Mucosa of gallbladder (tissue), 1 donor: ENCODE data around the gene PRSS38. TPM values are rescaled to one million over a fixed set of nuclear protein-coding genes. Genes with fewer than 3 reads are reported as not detected.

ENCODE experiments used
- DNase-seq: peaks from one replicate; pipeline ENCODE4 v3.0.0-alpha.2; 2020; ENCODE audit warnings: low spot score
- total RNA-seq: library from RNA; stranded (reverse); gene quantifications from one replicate; pipeline ENCODE4 v1.2.1, GENCODE V29; 2021
- donor health status: DM: no; HTN: no; CAD: no.

PRSS38 gene
- total RNA-seq, 1 donor from 2014 or later = not detected

- no peak for DNase-seq
These were observed 69.7 kb downstream of the PRSS38 start for GRCh38 chr1:227885135-227885647.

DNA sequence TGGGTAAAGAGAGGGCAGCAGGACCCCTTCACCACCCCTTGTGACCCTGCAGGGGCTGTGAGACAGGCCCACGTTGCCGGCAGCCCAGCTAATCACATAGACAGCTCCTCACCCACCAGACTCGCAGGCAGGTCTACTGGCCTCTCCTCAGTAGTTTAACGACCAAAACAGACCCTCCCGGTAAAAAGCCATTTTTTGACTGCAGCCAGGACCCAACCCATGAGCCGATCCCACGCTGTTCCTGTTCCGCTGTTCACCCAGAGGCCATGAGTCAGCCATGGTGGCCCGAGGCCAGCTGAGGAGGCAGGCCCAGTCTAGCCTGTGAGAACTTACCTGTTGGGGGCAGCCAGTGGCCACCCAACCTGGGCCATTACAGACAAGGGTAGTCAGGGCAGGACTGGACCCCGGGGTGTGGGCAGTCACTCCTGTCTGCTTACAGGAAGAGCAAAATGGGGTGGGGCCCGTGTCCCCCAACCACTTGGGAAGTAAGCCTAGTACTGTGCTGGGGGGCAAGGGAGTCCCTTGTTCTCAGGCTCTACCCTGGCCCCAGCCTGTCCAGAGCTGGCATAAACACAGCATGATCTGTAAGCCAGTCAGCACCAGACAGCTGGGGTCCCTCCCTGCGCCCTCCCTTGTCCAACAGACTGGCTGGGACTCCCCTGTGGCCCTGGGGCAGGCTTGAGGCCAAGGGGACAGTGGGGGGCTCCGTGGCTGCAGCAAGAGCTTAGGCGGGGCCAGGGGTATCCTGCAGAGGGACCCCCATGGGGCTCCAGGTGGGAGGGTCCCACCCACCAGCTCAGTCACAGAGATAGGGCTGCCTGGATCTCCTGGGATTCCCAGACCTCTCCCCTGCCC is 70.4 kb downstream of the PRSS38 start:
- no peak for DNase-seq

GRCh38 chr1:227886503-227886961 is 71.1 kb downstream of the PRSS38 start:
- DNase-seq = no peak

DNA sequence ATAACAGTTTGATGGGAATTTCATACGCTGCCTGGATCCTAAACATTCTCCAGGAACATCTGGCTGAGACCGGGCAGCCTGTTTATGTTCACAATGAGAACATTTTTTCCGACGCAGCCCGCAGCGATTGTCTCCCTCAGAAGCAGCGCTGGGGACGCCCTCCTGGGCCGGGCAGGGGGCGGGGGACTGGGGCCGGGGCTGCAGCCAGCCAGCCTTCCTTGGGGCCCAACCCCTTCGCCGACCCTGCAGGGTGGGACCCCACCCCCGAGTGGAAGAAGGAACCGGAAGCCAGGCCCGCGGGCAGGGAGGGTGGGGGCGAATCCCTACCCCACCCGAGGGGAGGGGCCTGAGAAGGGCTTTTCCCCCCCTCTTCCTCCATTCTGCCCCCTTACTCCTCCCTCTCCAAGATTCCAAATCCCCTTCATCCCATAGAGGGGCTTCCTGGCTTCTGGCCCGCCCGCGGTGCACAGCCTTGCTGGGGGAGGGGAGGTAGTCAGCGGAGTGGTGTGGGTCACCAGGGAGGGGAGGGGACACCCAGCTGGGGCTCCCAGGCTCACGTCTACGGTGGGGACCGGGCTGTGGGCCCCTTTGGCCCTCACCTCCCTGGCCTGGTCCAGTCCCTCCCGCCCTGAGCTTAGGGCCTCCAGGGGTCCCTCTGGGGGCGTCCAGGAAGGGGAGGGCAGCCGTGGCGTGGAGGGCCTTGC is 71.7 kb downstream of the PRSS38 start:
- DNase-seq = peak; percentile 52

- peak; percentile 47 for DNase-seq
These were observed 72.4 kb downstream of the PRSS38 start for GRCh38 chr1:227887697-227888403.

DNA sequence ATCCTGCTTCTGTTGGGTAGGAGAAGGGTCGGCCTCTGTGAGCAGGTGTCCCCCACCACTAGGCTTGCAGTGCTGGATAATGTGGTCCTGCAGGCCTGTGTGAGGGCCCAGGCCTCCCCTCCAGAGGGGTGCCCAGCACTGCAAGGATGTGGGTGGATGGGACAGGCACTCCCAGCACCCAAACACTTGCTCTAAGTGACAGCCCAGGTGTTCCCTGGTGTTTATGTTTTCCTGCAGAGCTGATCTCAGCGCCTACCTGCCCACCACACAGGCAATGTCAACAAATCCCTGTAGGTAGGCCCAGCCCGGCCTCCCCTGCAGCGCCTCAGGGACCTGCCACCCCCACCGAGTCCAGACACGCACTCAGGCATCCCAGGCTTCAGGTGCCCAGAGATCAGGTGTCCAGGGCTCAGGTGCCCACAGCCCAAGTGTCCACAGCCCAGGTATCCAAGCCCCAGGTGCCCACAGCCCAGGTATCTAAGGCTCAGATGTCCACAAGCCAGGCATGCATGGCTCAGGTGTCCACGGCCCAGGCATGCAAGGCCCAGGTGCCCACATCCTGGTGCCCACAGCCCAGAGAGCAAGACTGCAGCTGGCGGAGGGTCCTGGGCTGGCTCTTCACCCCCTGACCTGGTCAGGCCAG is 73.0 kb downstream of the PRSS38 start:
- no peak for DNase-seq

DNA sequence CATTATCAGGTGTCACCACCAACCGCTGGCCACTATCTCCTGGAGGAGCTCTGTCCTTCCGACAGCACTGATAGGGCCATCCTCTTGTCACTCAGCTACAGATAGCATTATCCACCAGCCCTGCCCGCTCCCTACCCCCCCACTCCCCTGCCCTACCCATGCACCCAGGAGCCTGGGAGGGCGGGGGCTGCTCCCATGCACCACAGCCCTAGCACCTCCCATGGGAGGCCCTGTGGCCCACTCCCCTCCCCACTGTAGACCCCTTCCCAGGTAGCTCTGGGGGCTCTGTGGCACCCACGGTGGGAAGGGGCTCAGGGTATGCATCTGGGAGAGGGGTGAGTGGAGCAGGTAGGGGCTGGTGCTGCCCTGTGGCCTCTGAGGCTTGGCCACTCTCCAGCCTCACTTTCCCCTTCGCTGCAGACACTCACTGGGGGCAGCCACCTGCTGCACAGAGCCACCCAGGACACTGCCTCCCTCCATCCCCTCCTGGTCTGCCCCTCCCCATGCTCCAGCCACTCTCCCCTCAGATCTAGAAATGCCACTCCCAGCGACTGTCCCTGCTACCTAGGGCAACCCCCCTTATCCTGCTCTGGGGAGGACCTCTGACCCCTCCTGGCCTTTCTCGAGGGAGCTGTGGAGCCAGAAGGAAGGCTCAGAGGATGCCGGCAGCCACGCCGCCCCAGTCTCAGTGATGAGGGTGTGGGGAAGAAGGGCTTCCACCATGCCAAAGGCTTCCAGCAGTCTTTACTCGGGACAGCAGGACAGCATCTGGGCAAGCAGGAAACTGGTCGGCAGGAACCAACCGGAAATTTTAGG is 73.8 kb downstream of the PRSS38 start:
- no peak for DNase-seq

GRCh38 chr1:227889863-227890405 is 74.5 kb downstream of the PRSS38 start:
- no peak for DNase-seq

GRCh38 chr1:227890451-227891222 is 75.2 kb downstream of the PRSS38 start:
- peak; percentile 9 for DNase-seq

DNA sequence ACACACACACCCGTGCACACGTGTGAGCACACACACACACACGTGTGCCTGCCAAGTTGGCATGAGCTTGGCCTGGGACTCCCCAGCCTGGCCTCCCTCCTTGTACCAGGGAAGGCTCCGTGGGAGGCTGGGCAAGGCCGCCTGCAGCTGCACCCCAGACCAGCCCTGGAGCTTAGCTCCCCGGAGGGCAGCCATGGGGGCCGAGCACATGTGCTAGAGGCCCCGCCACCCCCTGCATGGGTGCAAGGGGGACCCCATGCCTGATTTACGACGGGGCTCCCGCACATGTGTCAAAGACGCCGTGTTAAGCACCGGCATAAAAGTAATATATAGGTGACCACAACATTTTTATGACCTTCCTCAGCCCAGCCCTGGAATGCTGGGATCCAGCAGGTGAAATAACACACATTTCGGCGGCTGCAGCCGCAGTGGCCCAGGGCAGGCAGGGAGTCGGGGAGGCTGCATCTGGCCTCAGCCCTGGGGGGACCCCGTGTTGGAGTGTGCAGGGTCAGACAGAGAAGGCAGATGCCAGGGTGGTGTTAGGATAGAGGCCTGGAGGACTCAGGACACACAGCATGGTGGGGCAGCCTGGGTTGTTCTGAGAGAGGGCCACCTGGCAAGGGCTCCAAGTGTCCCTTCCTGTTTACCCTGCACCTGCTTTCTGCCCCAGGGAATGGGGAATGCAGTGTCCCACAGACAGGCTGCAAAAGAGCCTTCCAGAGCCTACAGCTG is 75.9 kb downstream of the PRSS38 start:
- DNase-seq = no peak

DNA sequence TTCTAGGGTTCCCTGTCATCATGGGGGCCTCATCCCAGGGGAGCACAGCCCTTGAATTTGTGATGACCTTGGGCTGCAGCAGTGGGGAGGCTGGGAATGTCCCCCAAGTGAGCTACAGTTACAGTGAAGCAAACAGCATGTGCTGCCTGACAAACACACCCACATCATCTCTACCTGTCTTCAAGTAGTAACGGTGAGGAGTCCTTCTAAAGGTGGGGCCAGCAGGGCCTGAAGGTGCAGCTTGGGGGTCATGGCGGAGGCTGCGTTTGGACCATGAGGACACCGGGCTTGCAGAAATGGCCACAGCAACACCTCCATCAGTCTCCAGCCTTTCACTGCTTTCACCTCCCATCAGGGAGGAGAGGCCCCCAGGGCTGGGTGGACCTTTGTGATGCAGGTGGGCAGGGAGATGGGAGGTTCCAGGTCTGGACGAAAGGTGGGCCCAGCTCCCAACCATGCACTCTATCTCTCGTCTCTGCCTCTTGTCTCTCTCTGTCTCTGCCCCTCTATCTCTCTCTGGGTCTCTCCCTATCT is 76.5 kb downstream of the PRSS38 start:
- no peak for DNase-seq

DNA sequence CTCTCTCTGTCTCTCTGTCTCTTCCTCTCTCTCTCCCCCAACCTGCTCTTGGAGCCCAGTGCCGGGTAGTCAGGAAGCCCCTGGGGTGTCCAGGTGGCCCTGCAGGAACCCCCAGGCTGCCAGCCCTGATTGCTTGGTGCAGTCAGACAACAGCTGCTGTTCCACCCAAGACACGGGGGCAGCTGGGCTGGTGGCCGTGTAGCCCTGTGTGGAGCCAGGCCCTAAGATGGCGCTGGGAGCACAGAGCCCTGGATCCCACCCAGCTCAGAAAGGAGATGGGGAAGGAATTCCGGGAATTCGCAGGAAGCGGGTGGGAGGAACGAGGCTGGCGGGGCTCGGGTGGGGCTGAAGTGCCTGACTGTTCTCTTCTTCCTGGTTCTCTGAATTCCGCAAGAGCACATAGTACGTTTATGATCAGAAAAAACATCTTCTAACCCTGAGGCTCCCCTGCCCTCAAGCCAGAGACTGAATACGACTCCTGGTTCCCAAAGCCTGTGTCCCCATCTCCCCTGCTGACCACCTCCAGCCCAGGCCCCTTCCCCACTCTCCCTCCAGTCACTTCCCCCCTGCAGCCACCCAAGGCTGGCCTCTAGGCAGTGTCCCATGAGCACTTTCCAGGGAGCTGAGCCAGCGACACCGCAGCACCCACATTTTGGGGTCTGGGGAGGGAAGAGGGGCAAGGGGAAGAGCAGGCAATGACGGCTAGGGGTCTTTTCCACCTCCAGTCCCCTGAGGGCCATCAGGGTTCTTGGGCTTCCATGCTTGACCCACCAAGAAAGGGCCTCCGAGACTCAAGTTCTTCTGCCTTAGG is 77.2 kb downstream of the PRSS38 start:
- no peak for DNase-seq

GRCh38 chr1:227893300-227893948 is 77.9 kb downstream of the PRSS38 start:
- no peak for DNase-seq

- DNase-seq = no peak
These were observed 78.7 kb downstream of the PRSS38 start for GRCh38 chr1:227893949-227894721.

DNA sequence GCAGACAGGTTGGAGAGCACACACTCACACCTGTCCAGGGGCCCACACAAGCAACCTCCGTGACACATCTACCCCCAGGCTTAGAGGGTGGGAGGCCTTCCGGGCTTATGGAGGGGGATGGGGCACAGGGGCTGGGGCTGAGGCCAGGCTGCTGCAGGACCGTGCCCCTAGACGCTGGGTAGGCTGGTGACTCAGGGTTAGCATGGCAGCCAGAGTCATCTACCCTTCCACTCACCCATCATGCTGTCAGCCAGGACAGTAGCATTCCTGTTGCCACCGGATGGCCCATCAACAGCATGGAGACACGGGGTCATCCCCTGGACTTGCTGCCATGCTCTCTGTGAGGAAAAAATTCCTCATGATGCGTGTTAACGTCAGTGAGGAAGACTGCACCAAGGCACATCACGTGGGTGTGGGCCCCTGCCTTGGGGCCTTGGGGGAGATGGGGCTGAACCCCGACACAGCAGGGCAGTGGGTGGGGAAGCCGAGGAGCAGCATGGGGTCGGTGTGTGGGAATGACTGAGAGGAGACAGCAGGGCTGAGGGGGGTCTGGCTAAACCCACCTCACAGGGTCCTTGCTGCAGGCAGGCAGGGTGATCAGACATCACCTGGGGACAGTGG is 79.5 kb downstream of the PRSS38 start:
- DNase-seq = no peak
